KMS-11 (cell line): Measurements from ENCODE around the gene TK1.

Source experiments
- H2AFZ ChIP-seq: fragments of 200-600 bp; sonication (generic); 2 replicates; pipeline ENCODE4 v1.6.1; 2016; ENCODE audit warnings: antibody characterized with exemption, mixed run types, low read depth
- H3K27ac ChIP-seq: fragments of 200-600 bp; sonication (generic); 2 replicates; pipeline ENCODE4 v1.6.1; 2016; ENCODE audit warnings: mild to moderate bottlenecking, mixed run types
- H3K27me3 ChIP-seq: fragments of 200-600 bp; sonication (generic); 2 replicates; pipeline ENCODE4 v1.6.1; 2017; ENCODE audit warnings: mild to moderate bottlenecking, low read depth, mixed run types, moderate library complexity; ENCODE audit not compliant: insufficient read depth
- H3K36me3 ChIP-seq: fragments of 200-600 bp; sonication (generic); 2 replicates; pipeline ENCODE4 v1.6.1; 2017; ENCODE audit warnings: mild to moderate bottlenecking, mixed run types; ENCODE audit not compliant: insufficient read depth
- H3K4me1 ChIP-seq: fragments of 200-600 bp; sonication (generic); 2 replicates; pipeline ENCODE4 v1.6.1; 2016; ENCODE audit warnings: mild to moderate bottlenecking, low read depth, mixed run types; ENCODE audit not compliant: poor library complexity, severe bottlenecking
- H3K4me2 ChIP-seq: fragments of 200-600 bp; sonication (generic); 2 replicates; pipeline ENCODE4 v1.7.0; 2016; ENCODE audit warnings: mild to moderate bottlenecking, mixed run types
- H3K4me3 ChIP-seq: fragments of 200-600 bp; sonication (generic); IDR thresholded peaks from 2 replicates; pipeline ENCODE4 v1.6.1; 2017; ENCODE audit warnings: low read depth, low read length, mixed read lengths; ENCODE audit not compliant: insufficient read depth
- H3K79me2 ChIP-seq: fragments of 200-600 bp; sonication (generic); 2 replicates; pipeline ENCODE4 v1.6.1; 2016; ENCODE audit warnings: low read depth, mixed run types; ENCODE audit not compliant: insufficient read depth
- H3K9ac ChIP-seq: fragments of 200-600 bp; sonication (generic); 2 replicates; pipeline ENCODE4 v1.6.1; 2016; ENCODE audit warnings: mild to moderate bottlenecking, mixed run types
- H4K20me1 ChIP-seq: fragments of 200-600 bp; sonication (generic); 2 replicates; pipeline ENCODE4 v1.6.1; 2016; ENCODE audit warnings: mild to moderate bottlenecking, mixed run types; ENCODE audit not compliant: insufficient read depth
- TF ChIP-seq, protein P1 (sequence below): fragments of 200-600 bp; sonication (generic); conservative IDR thresholded peaks from 2 replicates; pipeline ENCODE4 v1.6.1; 2017; ENCODE audit warnings: low read depth, mild to moderate bottlenecking, antibody characterized with exemption, low read length, moderate library complexity, mixed read lengths

TK1 gene

DNA sequence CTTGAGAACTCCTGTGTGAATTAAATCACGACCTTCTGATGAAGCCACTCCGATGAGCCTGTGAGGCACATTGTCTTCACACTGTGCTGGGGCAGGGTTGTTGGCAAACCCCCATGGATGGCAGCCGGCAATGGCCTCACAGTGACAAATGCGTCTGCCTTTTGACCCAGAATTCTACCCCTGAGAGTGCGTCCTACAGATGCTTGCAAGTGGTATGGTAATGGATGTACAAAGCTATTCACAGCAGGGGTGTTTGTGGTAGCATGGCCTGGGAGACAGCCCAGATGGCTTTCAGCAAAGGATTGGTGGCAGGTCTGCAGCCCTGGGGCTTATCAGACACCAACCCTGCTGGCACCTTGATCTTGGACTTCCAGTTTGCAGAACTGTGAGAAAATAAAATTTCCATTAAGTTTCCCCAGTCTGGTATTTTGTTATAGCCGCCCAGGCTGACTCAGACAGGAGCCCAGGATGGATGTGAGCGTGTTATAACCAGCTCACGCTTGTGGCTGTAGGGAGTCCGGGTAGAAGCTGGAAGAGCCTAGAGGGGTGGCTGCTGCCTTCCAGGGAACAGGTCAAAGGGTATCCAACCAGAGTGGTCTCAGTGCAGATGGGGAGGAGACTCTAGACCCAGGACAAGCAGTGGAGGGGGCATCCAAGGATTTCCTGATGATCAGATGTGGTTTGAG, 10.4 kb upstream of the TK1 start:
- Histone ChIP-seq H3K4me1 (no peaks in the 10 kb centered on the region), H3K27me3 (no peaks in the 10 kb centered on the region), H3K4me2 (no peak overlapping the region), H3K4me3 (no peak overlapping the region), H3K36me3 (peaks cover 6% of the 10 kb centered on the region; the same call in 1 of the 2 replicates), H3K27ac (no peak overlapping the region), H4K20me1 (no peaks in the 10 kb centered on the region), H3K9ac (no peak overlapping the region), H3K79me2 (peaks cover 18% of the 10 kb centered on the region; the same call in 1 of the 2 replicates), H2AFZ (no peak overlapping the region)
- TF ChIP-seq, protein P1, sequence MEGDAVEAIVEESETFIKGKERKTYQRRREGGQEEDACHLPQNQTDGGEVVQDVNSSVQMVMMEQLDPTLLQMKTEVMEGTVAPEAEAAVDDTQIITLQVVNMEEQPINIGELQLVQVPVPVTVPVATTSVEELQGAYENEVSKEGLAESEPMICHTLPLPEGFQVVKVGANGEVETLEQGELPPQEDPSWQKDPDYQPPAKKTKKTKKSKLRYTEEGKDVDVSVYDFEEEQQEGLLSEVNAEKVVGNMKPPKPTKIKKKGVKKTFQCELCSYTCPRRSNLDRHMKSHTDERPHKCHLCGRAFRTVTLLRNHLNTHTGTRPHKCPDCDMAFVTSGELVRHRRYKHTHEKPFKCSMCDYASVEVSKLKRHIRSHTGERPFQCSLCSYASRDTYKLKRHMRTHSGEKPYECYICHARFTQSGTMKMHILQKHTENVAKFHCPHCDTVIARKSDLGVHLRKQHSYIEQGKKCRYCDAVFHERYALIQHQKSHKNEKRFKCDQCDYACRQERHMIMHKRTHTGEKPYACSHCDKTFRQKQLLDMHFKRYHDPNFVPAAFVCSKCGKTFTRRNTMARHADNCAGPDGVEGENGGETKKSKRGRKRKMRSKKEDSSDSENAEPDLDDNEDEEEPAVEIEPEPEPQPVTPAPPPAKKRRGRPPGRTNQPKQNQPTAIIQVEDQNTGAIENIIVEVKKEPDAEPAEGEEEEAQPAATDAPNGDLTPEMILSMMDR, result no peak

DNA sequence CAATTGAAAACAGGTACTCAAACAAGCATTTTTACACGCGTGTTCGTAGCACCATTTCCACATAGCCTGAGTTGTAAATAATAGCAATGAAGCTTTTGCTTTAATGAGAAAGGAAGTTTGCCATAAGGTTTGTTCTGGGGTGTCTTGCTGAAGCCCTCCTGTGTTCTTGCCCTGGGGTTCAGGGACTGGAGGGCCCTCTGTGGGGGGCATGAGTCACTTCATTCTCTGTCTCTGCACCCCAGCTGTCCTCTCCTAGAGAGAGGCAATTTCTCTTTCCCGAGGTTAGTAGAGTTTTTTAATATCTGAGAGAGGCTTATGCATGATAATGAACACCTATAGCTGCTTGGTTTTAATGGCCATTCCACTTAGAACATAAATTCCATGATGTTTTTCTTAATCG, 9.9 kb upstream of the TK1 start:
- Histone ChIP-seq H4K20me1 (no peaks in the 10 kb centered on the region), H3K9ac (no peak overlapping the region), H3K4me2 (no peak overlapping the region), H3K4me3 (no peak overlapping the region), H3K36me3 (peaks cover 12% of the 10 kb centered on the region; the same call in 1 of the 2 replicates), H3K4me1 (no peaks in the 10 kb centered on the region), H3K27me3 (no peaks in the 10 kb centered on the region), H3K79me2 (peaks cover 23% of the 10 kb centered on the region; the same call in 1 of the 2 replicates), H3K27ac (no peak overlapping the region), H2AFZ (no peak overlapping the region)
- TF ChIP-seq, protein P1, result no peak

DNA sequence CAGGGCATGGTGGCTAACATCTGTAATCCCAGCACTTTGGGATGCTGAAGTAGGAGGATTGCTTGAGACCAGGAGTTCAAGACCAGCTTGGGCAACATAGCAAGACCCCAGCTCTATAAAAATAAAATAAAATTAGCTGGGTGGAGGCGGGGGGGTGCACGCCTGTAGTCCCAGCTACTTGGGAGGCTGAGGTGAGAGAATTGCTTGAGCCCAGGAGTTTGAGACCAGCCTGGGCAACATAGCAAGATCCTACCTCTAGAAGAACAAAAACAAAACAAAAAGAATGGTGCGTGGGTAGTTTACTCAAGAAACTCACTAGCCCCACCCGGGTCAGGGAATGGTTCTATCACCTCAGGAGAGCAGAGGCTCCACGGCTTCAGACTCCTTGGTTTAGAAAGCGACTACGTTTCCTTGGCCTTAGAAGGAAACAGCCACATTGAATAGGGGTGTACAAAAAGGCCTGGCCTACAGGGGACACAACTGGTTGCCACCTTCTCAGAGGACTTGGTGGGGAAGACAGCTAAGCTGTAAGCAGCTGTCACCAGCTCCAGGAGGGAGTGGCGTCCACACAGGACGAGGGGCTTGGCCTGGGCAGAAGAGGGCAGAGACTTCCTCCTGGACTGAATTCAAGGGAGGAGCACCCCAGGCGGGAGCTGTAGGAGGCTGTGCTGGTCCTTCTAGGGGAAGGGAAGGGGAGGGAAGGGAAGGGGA, 716 bp downstream of the TK1 start:
- no peaks in the 10 kb centered on the region for H3K27me3 ChIP-seq
- H3K9ac ChIP-seq, result peak overlapping the region; percentile 67; the same call in 1 of the 2 replicates
- H3K4me3 ChIP-seq, result no peak overlapping the region
- TF ChIP-seq, protein P1, result no peak
- peak overlapping the region; percentile 91 for H3K4me2 ChIP-seq
- H3K36me3 ChIP-seq, result peaks cover 1% of the 10 kb centered on the region; the same call in 1 of the 2 replicates
- H3K4me1 ChIP-seq, result peaks cover 71% of the 10 kb centered on the region
- H2AFZ ChIP-seq, result no peak overlapping the region
- peaks cover 92% of the 10 kb centered on the region for H3K79me2 ChIP-seq
- peak overlapping the region; percentile 12; the same call in 1 of the 2 replicates for H3K27ac ChIP-seq
- H4K20me1 ChIP-seq, result no peaks in the 10 kb centered on the region

DNA sequence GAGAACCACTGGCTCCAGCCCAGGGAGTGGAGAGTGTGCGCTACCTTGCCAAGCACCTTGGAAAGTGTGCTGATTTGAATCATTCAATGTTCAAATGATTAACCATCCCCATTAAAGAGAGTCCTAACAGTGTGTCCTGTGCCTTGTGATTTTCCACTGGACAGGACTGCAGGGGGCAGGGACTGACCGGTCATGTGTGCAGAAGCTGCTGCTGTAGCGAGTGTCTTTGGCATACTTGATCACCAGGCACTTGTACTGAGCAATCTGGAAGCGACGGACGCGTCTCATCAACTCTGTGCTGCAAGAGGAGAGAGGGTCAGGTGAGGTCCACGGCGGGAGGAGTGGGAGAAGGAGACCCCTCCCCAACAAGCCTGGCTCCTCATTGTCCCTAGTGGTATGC, 2.0 kb downstream of the TK1 start:
- H3K79me2 ChIP-seq, result peaks cover 86% of the 10 kb centered on the region
- H2AFZ ChIP-seq, result no peak overlapping the region
- H3K27me3 ChIP-seq, result no peaks in the 10 kb centered on the region
- peak overlapping the region; percentile 91 for H3K4me2 ChIP-seq
- TF ChIP-seq, protein P1, result no peak
- no peaks in the 10 kb centered on the region for H3K36me3 ChIP-seq
- peaks cover 83% of the 10 kb centered on the region for H3K4me1 ChIP-seq
- H3K9ac ChIP-seq, result no peak overlapping the region
- H3K27ac ChIP-seq, result no peak overlapping the region
- no peaks in the 10 kb centered on the region for H4K20me1 ChIP-seq
- H3K4me3 ChIP-seq, result no peak overlapping the region
